ENCODE measurements around the gene PDCD11.

DNA sequence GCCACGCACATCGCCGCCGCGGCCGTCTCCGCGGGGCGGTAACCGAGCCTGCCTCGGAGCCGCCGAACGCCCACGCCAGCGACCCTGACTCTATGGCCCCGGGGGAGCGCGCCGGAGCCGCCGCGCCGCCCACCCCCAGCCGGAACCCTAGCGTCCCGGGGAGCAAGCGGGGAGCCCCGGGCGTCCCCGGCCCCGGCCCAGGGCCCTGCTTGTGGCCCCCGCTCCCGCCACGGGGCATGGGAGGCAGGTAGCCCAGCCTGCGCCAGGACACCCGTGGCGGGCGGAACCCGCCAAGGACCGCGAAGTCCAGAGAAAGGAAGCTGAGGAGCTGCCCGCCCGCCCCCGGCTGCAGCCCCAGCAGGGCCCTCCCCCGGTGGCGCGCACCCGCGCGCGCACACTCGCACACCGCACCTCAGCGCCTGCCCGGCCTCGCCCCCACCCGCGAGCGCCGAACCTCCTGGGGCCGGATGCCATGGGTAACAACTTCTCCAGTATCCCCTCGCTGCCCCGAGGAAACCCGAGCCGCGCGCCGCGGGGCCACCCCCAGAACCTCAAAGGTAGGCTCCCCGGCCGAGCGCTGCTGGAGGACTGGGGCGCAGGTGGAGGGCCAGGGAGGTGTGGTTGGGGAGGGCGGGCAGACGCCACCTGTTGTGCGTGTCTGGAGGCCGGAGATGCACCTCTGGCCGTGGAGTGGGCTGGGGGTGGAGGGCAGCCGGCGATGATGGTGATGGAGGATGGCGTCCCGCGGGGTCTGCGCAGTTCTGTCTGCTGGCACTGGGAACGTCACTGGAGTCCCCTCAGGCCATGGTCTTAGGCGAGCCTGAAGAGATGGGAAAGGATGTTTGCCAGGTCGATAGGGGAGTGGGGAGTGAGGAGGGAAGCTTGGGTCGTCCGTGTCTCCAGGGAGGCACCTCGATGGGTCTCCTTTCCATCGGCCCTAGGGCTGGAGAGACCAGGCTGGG is 97.8 kb downstream of the PDCD11 start:
- TF ChIP-seq, protein P1, sequence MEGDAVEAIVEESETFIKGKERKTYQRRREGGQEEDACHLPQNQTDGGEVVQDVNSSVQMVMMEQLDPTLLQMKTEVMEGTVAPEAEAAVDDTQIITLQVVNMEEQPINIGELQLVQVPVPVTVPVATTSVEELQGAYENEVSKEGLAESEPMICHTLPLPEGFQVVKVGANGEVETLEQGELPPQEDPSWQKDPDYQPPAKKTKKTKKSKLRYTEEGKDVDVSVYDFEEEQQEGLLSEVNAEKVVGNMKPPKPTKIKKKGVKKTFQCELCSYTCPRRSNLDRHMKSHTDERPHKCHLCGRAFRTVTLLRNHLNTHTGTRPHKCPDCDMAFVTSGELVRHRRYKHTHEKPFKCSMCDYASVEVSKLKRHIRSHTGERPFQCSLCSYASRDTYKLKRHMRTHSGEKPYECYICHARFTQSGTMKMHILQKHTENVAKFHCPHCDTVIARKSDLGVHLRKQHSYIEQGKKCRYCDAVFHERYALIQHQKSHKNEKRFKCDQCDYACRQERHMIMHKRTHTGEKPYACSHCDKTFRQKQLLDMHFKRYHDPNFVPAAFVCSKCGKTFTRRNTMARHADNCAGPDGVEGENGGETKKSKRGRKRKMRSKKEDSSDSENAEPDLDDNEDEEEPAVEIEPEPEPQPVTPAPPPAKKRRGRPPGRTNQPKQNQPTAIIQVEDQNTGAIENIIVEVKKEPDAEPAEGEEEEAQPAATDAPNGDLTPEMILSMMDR (conservative IDR thresholded peaks at IDR 0.05 in 1 of 2, IDR thresholded peaks at IDR 0.05 in 1 of 2; ENCODE audit: low read depth in 1 of 2, low read length in 2 of 2): no peak
- peak; percentile 90 for TF ChIP-seq EZH2 (IDR thresholded peaks at IDR 0.05; ENCODE audit: low read length, missing control alignments)
